Astrocyte of the cerebellum (primary cell): ENCODE measurements around the gene PARN.

Experiments
- DNase-seq: peaks from one replicate; pipeline ENCODE4 v3.0.0-alpha.2; 2011; ENCODE audit warnings: low read depth
- H3K4me3 ChIP-seq: 2 replicates; pipeline ENCODE4 v1.5.1; 2011; ENCODE audit warnings: mild to moderate bottlenecking, low read depth, low read length, moderate library complexity
- in situ Hi-C: cut with HindIII; loops from 2 replicates; pipeline ENCODE4 v1.10.0; 2017; ENCODE audit warnings: low sequenced_read_pairs
- TF ChIP-seq, protein P1 (sequence below): IDR thresholded peaks from 2 replicates; pipeline ENCODE4 v1.5.1; 2012; ENCODE audit warnings: low read length, low read depth, moderate library complexity, mild to moderate bottlenecking; ENCODE audit errors: missing control alignments

PARN gene

GRCh38 chr16:14511800-14512135 lies 118.3 kb downstream of the PARN start:
- TF ChIP-seq, protein P1, sequence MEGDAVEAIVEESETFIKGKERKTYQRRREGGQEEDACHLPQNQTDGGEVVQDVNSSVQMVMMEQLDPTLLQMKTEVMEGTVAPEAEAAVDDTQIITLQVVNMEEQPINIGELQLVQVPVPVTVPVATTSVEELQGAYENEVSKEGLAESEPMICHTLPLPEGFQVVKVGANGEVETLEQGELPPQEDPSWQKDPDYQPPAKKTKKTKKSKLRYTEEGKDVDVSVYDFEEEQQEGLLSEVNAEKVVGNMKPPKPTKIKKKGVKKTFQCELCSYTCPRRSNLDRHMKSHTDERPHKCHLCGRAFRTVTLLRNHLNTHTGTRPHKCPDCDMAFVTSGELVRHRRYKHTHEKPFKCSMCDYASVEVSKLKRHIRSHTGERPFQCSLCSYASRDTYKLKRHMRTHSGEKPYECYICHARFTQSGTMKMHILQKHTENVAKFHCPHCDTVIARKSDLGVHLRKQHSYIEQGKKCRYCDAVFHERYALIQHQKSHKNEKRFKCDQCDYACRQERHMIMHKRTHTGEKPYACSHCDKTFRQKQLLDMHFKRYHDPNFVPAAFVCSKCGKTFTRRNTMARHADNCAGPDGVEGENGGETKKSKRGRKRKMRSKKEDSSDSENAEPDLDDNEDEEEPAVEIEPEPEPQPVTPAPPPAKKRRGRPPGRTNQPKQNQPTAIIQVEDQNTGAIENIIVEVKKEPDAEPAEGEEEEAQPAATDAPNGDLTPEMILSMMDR, result no peak
- H3K4me3 ChIP-seq, result no peak overlapping the region
- in situ Hi-C loops, result no loop called here
- no peak for DNase-seq

GRCh38 chr16:14510939-14511799 lies 118.9 kb downstream of the PARN start:
- TF ChIP-seq, protein P1, result no peak
- peak; percentile 75 for DNase-seq
- in situ Hi-C loops, result no loop called here
- no peak overlapping the region for H3K4me3 ChIP-seq

- no peak for DNase-seq
- no peak overlapping the region for H3K4me3 ChIP-seq
- in situ Hi-C loops, result no loop called here
- TF ChIP-seq, protein P1, result no peak
These were observed 119.5 kb downstream of the PARN start for GRCh38 chr16:14510581-14510938.

- in situ Hi-C loops, result loop anchor here (5.0 kb wide), 1 partner anchor 212 kb away; no protein-coding TSS in a partner anchor
- no peak overlapping the region for H3K4me3 ChIP-seq
- TF ChIP-seq, protein P1, result no peak
- no peak for DNase-seq
These were observed 120.4 kb downstream of the PARN start for GRCh38 chr16:14509675-14510132.

GRCh38 chr16:14509055-14509454 lies 121.0 kb downstream of the PARN start:
- no peak overlapping the region for H3K4me3 ChIP-seq
- in situ Hi-C loops, result loop anchor here (5.0 kb wide), 1 partner anchor 212 kb away; no protein-coding TSS in a partner anchor
- TF ChIP-seq, protein P1, result no peak
- no peak for DNase-seq

DNA sequence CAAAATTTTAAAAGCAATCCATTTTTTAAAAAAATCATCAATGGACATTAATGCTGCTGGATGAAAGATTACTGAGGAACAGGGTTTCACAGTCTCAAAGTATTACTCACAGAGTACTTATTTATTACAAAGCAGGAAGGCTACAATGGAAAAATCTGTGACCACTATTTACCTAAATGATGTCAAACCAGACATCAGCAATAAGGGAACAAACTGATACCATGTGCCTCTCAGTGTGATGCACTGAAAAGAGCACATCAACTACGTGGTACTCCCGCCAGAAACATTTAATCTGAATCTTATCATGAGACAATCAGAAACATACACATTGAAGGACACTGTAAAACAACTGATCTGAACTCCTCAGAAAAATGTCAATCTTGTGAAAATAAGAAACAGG lies 124.2 kb downstream of the PARN start:
- DNase-seq, result no peak
- TF ChIP-seq, protein P1, result no peak
- in situ Hi-C loops, result loop anchor here (5.0 kb wide), 1 partner anchor 209 kb away; no protein-coding TSS in a partner anchor
- H3K4me3 ChIP-seq, result no peak overlapping the region
